IMR-90 (cell line): ENCODE measurements around the gene KRTAP10-11.

ENCODE experiments used
- CEBPB ChIP-seq: IDR thresholded peaks from 2 replicates; pipeline ENCODE4 v1.6.1; 2012; ENCODE audit warnings: low read depth, low read length, improper control_type of control experiment
- FOS ChIP-seq: fragments of 150-350 bp; IDR thresholded peaks from 2 replicates; pipeline ENCODE4 v1.6.1; 2016; ENCODE audit warnings: low read depth, low read length
- MAFK ChIP-seq: IDR thresholded peaks from 2 replicates; pipeline ENCODE4 v1.6.1; 2012; ENCODE audit warnings: low read depth, low read length, improper control_type of control experiment
- POLR2A ChIP-seq: IDR thresholded peaks from 2 replicates; pipeline ENCODE4 v1.6.1; 2012; ENCODE audit warnings: mild to moderate bottlenecking, low read depth, low read length
- SMC3 ChIP-seq: fragments of 150-350 bp; IDR thresholded peaks from 2 replicates; pipeline ENCODE4 v1.6.1; 2016; ENCODE audit warnings: low read depth, mild to moderate bottlenecking, antibody characterized with exemption, low read length, moderate library complexity
- USF2 ChIP-seq: fragments of 150-350 bp; IDR thresholded peaks from 2 replicates; pipeline ENCODE4 v1.6.1; 2017; ENCODE audit warnings: mild to moderate bottlenecking, antibody characterized with exemption, low read length, low read depth
- TF ChIP-seq, protein P1 (sequence below): conservative IDR thresholded peaks from 2 replicates; pipeline ENCODE4 v1.5.1; 2012; ENCODE audit warnings: mild to moderate bottlenecking, low read depth, low read length, improper control_type of control experiment

DNA sequence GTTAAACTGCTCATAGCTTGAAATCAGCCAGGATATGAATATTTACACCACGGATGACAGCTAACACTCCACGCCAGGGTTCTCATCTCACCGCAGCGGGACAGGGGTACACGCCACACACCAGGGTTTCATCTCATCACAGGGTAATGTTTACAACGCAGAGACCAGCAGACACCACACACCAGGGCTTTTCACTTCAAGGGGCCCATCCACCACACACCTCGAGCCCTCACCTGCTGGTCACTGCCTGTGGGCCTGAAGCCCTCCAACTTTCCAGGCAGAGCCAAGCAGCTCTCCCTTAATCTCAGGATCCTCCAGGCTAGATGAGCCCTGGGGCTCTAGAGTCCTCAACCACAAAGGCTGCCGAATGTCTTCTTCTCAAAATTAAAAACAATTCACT is 49.4 kb downstream of the KRTAP10-11 start:
- TF ChIP-seq, protein P1, sequence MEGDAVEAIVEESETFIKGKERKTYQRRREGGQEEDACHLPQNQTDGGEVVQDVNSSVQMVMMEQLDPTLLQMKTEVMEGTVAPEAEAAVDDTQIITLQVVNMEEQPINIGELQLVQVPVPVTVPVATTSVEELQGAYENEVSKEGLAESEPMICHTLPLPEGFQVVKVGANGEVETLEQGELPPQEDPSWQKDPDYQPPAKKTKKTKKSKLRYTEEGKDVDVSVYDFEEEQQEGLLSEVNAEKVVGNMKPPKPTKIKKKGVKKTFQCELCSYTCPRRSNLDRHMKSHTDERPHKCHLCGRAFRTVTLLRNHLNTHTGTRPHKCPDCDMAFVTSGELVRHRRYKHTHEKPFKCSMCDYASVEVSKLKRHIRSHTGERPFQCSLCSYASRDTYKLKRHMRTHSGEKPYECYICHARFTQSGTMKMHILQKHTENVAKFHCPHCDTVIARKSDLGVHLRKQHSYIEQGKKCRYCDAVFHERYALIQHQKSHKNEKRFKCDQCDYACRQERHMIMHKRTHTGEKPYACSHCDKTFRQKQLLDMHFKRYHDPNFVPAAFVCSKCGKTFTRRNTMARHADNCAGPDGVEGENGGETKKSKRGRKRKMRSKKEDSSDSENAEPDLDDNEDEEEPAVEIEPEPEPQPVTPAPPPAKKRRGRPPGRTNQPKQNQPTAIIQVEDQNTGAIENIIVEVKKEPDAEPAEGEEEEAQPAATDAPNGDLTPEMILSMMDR = no peak
- TF ChIP-seq FOS (no peak), CEBPB (no peak), POLR2A (no peak), MAFK (no peak), SMC3 (no peak), USF2 (no peak)
